Activated T-helper 1 cell treated with anti-CD3 and anti-CD28 coated beads, Interleukin-2, amount 50 U/mL, for 16 hours (primary cell): ENCODE data around the gene WSB2.

Experiments used
- DNase-seq, 2 donors: peaks; one replicate each; pipeline ENCODE4 v3.0.0-alpha.2; 2020; ENCODE audit warnings: low read depth in 1 of 2, low spot score in 1 of 2

Gene WSB2

GRCh38 chr12:117994551-117995438 is 66.2 kb downstream of the WSB2 start:
- no peak for DNase-seq

- no peak for DNase-seq
Measured at GRCh38 chr12:117986705-117987469, 74.1 kb downstream of the WSB2 start.

DNA sequence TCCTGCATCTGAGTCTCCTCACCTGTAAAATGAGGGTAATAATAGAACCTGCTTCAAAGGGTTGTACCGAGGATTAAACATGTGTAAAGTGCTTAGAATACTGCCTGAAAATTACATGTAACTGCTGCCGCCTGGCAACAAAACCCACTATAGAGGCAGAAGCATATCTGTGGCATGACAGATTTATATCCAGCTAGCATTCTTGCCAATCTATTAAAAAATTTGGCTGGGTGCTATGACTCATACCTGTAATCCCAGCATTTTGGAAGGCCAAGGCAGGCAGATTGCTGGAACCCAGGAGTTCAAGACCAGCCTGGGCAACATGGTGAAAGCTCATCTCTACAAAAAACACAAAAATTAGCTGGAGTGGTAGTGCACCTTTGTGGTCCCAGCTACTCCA is 75.8 kb downstream of the WSB2 start:
- DNase-seq = no peak
